HG02678 (cell line): ENCODE data around the gene CYLD.

Source experiments
- ATAC-seq: cut with Tn5 transposase; IDR thresholded peaks from one replicate; pipeline ENCODE4 v1.9.1; 2021; ENCODE audit warnings: mild to moderate bottlenecking, moderate library complexity; ENCODE audit not compliant: unreplicated experiment

Gene CYLD

GRCh38 chr16:50841081-50841886 lies 99.4 kb downstream of the CYLD start:
- no peak for ATAC-seq

GRCh38 chr16:50842013-50842505 lies 100.2 kb downstream of the CYLD start:
- ATAC-seq = no peak

GRCh38 chr16:50842589-50842988 lies 100.7 kb downstream of the CYLD start:
- ATAC-seq = no peak

GRCh38 chr16:50844840-50845239 lies 103.0 kb downstream of the CYLD start:
- ATAC-seq = no peak

- no peak for ATAC-seq
Observed at GRCh38 chr16:50845296-50845695, 103.4 kb downstream of the CYLD start.

- no peak for ATAC-seq
Observed at GRCh38 chr16:50846511-50846910, 104.6 kb downstream of the CYLD start.

GRCh38 chr16:50847166-50847565 lies 105.3 kb downstream of the CYLD start:
- ATAC-seq = no peak

GRCh38 chr16:50848755-50849514 lies 107.0 kb downstream of the CYLD start:
- no peak for ATAC-seq
